Measurements from ENCODE around the gene UXS1.
"Not testable (repeated sequence)": the region's sequence is repeated elsewhere in the genome, so short reads cannot be mapped to it uniquely, and the experiment has no call there.

Gene UXS1

GRCh38 chr2:106137731-106138521, 56.2 kb downstream of the UXS1 start:
- in situ Hi-C loops (cut with MboI; ENCODE audit: low sequenced_read_pairs) = no loop called here

GRCh38 chr2:106131192-106131591, 62.9 kb downstream of the UXS1 start:
- in situ Hi-C loops (cut with MboI; ENCODE audit: low sequenced_read_pairs) = not testable (repeated sequence)

GRCh38 chr2:106130251-106130998, 63.7 kb downstream of the UXS1 start:
- in situ Hi-C loops (cut with MboI; ENCODE audit: low sequenced_read_pairs) = no loop called here

- in situ Hi-C loops (cut with MboI; ENCODE audit: low sequenced_read_pairs) = no loop called here
Observed at GRCh38 chr2:106129592-106129991, 64.5 kb downstream of the UXS1 start.

- in situ Hi-C loops (cut with MboI; ENCODE audit: low sequenced_read_pairs) = no loop called here
Observed at GRCh38 chr2:106129150-106129549, 65.0 kb downstream of the UXS1 start.

- in situ Hi-C loops (cut with MboI; ENCODE audit: low sequenced_read_pairs) = no loop called here
Observed at GRCh38 chr2:106127776-106128268, 66.3 kb downstream of the UXS1 start.

GRCh38 chr2:106127282-106127771, 66.8 kb downstream of the UXS1 start:
- in situ Hi-C loops (cut with MboI; ENCODE audit: low sequenced_read_pairs) = no loop called here

GRCh38 chr2:106126705-106127281, 67.3 kb downstream of the UXS1 start:
- in situ Hi-C loops (cut with MboI; ENCODE audit: low sequenced_read_pairs) = no loop called here

- in situ Hi-C loops (cut with MboI; ENCODE audit: low sequenced_read_pairs) = no loop called here
Observed at GRCh38 chr2:106126295-106126694, 67.8 kb downstream of the UXS1 start.

GRCh38 chr2:106124905-106125549, 69.1 kb downstream of the UXS1 start:
- in situ Hi-C loops (cut with MboI; ENCODE audit: low sequenced_read_pairs) = loop anchor here (25.0 kb wide), 1 partner anchor 412 kb away; no protein-coding TSS in a partner anchor

- in situ Hi-C loops (cut with MboI; ENCODE audit: low sequenced_read_pairs) = loop anchor here (25.0 kb wide), 1 partner anchor 413 kb away; no protein-coding TSS in a partner anchor
Observed at GRCh38 chr2:106124106-106124756, 69.9 kb downstream of the UXS1 start.

GRCh38 chr2:106122157-106122556, 71.9 kb downstream of the UXS1 start:
- in situ Hi-C loops (cut with MboI; ENCODE audit: low sequenced_read_pairs) = loop anchor here (25.0 kb wide), 1 partner anchor 415 kb away; no protein-coding TSS in a partner anchor

- in situ Hi-C loops (cut with MboI; ENCODE audit: low sequenced_read_pairs) = loop anchor here (25.0 kb wide), 1 partner anchor 417 kb away; no protein-coding TSS in a partner anchor
Observed at GRCh38 chr2:106120432-106120831, 73.7 kb downstream of the UXS1 start.

GRCh38 chr2:106119074-106119473, 75.0 kb downstream of the UXS1 start:
- in situ Hi-C loops (cut with MboI; ENCODE audit: low sequenced_read_pairs) = loop anchor here (25.0 kb wide), 1 partner anchor 418 kb away; no protein-coding TSS in a partner anchor

- in situ Hi-C loops (cut with MboI; ENCODE audit: low sequenced_read_pairs) = loop anchor here (25.0 kb wide), 1 partner anchor 419 kb away; no protein-coding TSS in a partner anchor
Observed at GRCh38 chr2:106117882-106118684, 76.0 kb downstream of the UXS1 start.

- in situ Hi-C loops (cut with MboI; ENCODE audit: low sequenced_read_pairs) = loop anchor here (25.0 kb wide), 1 partner anchor 420 kb away; no protein-coding TSS in a partner anchor
Observed at GRCh38 chr2:106117347-106117746, 76.8 kb downstream of the UXS1 start.

- in situ Hi-C loops (cut with MboI; ENCODE audit: low sequenced_read_pairs) = loop anchor here (25.0 kb wide), 1 partner anchor 421 kb away; no protein-coding TSS in a partner anchor
Observed at GRCh38 chr2:106116248-106116647, 77.9 kb downstream of the UXS1 start.

GRCh38 chr2:106115665-106116064, 78.4 kb downstream of the UXS1 start:
- in situ Hi-C loops (cut with MboI; ENCODE audit: low sequenced_read_pairs) = loop anchor here (25.0 kb wide), 1 partner anchor 422 kb away; no protein-coding TSS in a partner anchor

GRCh38 chr2:106115250-106115649, 78.9 kb downstream of the UXS1 start:
- in situ Hi-C loops (cut with MboI; ENCODE audit: low sequenced_read_pairs) = loop anchor here (25.0 kb wide), 1 partner anchor 422 kb away; no protein-coding TSS in a partner anchor

All from HL-60/S4 treated with retinoic acid at 250 ng/mL for 4 days and 3 days (cell line).